RPMI8226 (cell line): ENCODE data around the gene CCDC134.
"Not testable (repeated sequence)": the region's sequence is repeated elsewhere in the genome, so short reads cannot be mapped to it uniquely, and the experiment has no call there.

ENCODE experiments used
- DNase-seq: peaks from one replicate; pipeline ENCODE4 v3.0.0-alpha.2; 2015

CCDC134 gene

GRCh38 chr22:41826430-41827383 lies 26.2 kb downstream of the CCDC134 start:
- peak; percentile 14 for DNase-seq

- peak; percentile 89 for DNase-seq
Measured at GRCh38 chr22:41827671-41828070, 27.2 kb downstream of the CCDC134 start.

- no peak for DNase-seq
Measured at GRCh38 chr22:41828516-41828915, 28.0 kb downstream of the CCDC134 start.

GRCh38 chr22:41830174-41830573 lies 29.7 kb downstream of the CCDC134 start:
- peak; percentile 11 for DNase-seq

GRCh38 chr22:41831383-41831782 lies 30.9 kb downstream of the CCDC134 start:
- DNase-seq, result peak; percentile 73

- DNase-seq, result no peak
Measured at GRCh38 chr22:41831828-41832552, 31.5 kb downstream of the CCDC134 start.

- DNase-seq, result peak; percentile 99
Measured at GRCh38 chr22:41832553-41833368, 32.3 kb downstream of the CCDC134 start, which contains the start of gene SREBF2. Gene SREBF2 (plus strand): TSS chr22:41833105. CDS start chr22:41833271, 166 bp downstream.

- peak; percentile 63 for DNase-seq
Measured at GRCh38 chr22:41833369-41834004, 33.0 kb downstream of the CCDC134 start.

- DNase-seq, result peak; percentile 17
Measured at GRCh38 chr22:41834005-41834944, 33.8 kb downstream of the CCDC134 start.

- DNase-seq, result not testable (repeated sequence)
Measured at GRCh38 chr22:41835462-41835861, 35.0 kb downstream of the CCDC134 start.

- DNase-seq, result no peak
Measured at GRCh38 chr22:41836551-41836950, 36.1 kb downstream of the CCDC134 start.

- no peak for DNase-seq
Measured at GRCh38 chr22:41838842-41839618, 38.6 kb downstream of the CCDC134 start.

- DNase-seq, result no peak
Measured at GRCh38 chr22:41840216-41840615, 39.7 kb downstream of the CCDC134 start.

GRCh38 chr22:41841085-41841712 lies 40.7 kb downstream of the CCDC134 start:
- no peak for DNase-seq

- DNase-seq, result no peak
Measured at GRCh38 chr22:41842996-41843970, 42.8 kb downstream of the CCDC134 start.

- DNase-seq, result no peak
Measured at GRCh38 chr22:41844036-41844435, 43.6 kb downstream of the CCDC134 start.

GRCh38 chr22:41844513-41844912 lies 44.0 kb downstream of the CCDC134 start:
- no peak for DNase-seq
